Measurements from ENCODE around the gene MRPS15. TPM values are rescaled to one million over a fixed set of nuclear protein-coding genes. Genes with fewer than 3 reads are reported as not detected.
A peak's percentile ranks its signal among the peaks of the same experiment; 100 is the strongest.

The MRPS15 gene
- 113 TPM for total RNA-seq (2021; ENCODE audit: unreplicated experiment)
- 87.2 TPM for polyA plus RNA-seq (2012; ENCODE audit: insufficient read length)
- percentile 82 among the genes with signal in this experiment for Bru-seq, nascent RNA
- percentile 87 among the genes with signal in this experiment for BruChase-seq, experiment 1, labeled RNA remaining after a 2-hour chase
- percentile 87 among the genes with signal in this experiment for BruChase-seq, experiment 2, labeled RNA remaining after a 6-hour chase
- long read RNA-seq, transcript MRPS15-201 (8 exons, 1,006 nt) = major isoform, 50 of 62 reads
- long read RNA-seq, partial matches to known transcripts = 2 of 62 reads
- long read RNA-seq, other reads (novel, unspliced or antisense) = 5 of 62 reads

DNA sequence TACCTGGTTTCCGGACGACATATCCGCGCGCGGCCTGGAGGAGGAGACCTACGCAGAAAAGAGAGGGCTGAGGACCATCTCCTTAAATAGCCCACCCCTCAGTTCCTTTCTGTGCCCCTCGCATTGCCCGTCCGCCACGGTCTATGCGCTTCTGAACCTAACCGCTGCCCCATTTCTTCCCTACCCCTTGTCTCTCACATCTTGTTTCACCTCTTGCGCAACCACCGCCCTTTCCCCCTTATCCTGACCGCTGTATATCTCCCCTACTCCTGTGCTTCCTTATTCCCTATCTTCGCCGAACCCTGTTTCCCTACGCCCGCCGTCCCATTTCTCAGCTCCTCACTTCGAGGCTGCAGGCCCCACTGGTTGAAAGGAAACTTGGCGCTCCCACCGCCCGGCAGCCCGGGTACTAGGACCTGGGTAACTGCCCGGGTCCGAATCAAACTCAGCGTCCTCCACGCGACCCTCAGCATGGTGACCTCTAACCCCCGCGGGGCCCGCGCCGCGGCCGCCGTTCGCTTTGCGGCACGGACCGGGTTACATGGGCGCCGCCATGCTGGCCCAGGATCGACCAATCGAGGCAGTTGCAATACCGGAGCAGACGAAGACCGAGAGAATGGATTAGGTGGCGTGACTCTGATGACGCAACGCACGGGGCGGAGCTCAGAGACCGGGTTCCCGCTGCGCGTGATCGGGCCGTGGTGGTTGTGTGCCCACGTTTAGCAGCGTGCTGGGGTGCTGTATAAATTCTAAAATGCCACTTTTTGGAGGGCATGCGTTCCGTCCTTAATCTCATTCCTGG, at the start of gene MRPS15:
Gene MRPS15 (minus strand): TSS at position 582 of the 802 bp plus-strand sequence. CDS start 109 bp downstream, at position 473.
- no TSS peak for BruUV-seq (replicated peaks)
- peak; percentile 88 for DNase-seq (ENCODE audit: low read depth, low spot score)

DNA sequence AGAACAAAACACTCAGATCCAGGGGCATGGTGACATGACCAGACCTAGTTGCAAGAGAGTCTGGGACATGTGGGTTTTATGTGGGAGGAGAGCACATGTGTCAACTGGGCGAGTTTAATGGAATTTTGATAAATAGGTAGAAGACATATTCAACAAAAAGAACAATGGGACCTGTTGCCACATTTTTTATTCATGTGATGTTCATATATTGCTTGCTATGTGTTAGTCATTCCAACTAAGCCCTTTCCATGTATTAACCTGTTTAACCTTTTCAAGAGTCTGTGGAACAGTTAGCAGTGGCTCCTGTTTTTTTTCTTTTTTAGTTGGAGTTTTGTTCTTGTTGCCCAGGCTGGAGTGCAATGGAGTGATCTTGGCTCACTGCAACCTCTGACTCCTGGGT, 48.7 kb upstream of the MRPS15 start:
- Histone ChIP-seq H3K27me3 (ENCODE audit: control insufficient read depth, insufficient read depth, low read length) (no peaks in the 10 kb centered on the region), H3K9me3 (ENCODE audit: control insufficient read depth, insufficient read depth, low read depth, low read length) (no peaks in the 10 kb centered on the region), H3K4me1 (ENCODE audit: control insufficient read depth, insufficient read depth, low read length) (no peaks in the 10 kb centered on the region), H3K27ac (ENCODE audit: low read length) (no peak overlapping the region), H3K4me3 (ENCODE audit: low read depth in 2 of 2, low read length in 2 of 2) (no peak overlapping the region), H3K36me3 (ENCODE audit: control insufficient read depth, insufficient read depth, low read length) (no peaks in the 10 kb centered on the region)
- CTCF ChIA-PET = no interaction called here
- no peak for ATAC-seq
- TF ChIP-seq, protein P1, sequence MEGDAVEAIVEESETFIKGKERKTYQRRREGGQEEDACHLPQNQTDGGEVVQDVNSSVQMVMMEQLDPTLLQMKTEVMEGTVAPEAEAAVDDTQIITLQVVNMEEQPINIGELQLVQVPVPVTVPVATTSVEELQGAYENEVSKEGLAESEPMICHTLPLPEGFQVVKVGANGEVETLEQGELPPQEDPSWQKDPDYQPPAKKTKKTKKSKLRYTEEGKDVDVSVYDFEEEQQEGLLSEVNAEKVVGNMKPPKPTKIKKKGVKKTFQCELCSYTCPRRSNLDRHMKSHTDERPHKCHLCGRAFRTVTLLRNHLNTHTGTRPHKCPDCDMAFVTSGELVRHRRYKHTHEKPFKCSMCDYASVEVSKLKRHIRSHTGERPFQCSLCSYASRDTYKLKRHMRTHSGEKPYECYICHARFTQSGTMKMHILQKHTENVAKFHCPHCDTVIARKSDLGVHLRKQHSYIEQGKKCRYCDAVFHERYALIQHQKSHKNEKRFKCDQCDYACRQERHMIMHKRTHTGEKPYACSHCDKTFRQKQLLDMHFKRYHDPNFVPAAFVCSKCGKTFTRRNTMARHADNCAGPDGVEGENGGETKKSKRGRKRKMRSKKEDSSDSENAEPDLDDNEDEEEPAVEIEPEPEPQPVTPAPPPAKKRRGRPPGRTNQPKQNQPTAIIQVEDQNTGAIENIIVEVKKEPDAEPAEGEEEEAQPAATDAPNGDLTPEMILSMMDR (IDR thresholded peaks at IDR 0.05) = no peak
- TF ChIP-seq REST (IDR thresholded peaks at IDR 0.05; ENCODE audit: insufficient read depth in 1 of 2, low read depth in 2 of 2, low read length in 1 of 2) (no peak), TCF7L2 (IDR thresholded peaks at IDR 0.05; ENCODE audit: low read depth, low read length) (no peak), POLR2AphosphoS5 (IDR thresholded peaks at IDR 0.05; ENCODE audit: low read depth, low read length) (no peak)
- intact Hi-C loops (cut with micrococcal nuclease; ENCODE audit: unreplicated experiment) (no loop called here), in situ Hi-C loops (cut with HindIII; ENCODE audit: low pct_unique_long_range_greater_than_20kb, low sequenced_read_pairs) (no loop called here)
- no TSS peak for BruUV-seq (replicated peaks)
- no peak for DNase-seq (ENCODE audit: low read depth, low spot score)
- POLR2A ChIA-PET = no interaction called here

More for the DNA sequence above, at the start of gene MRPS15:
- Histone ChIP-seq H3K9me3 (ENCODE audit: control insufficient read depth, insufficient read depth, low read depth, low read length) (no peaks in the 10 kb centered on the region), H3K36me3 (ENCODE audit: control insufficient read depth, insufficient read depth, low read length) (peaks cover 8% of the 10 kb centered on the region), H3K4me3 (ENCODE audit: low read depth in 2 of 2, low read length in 2 of 2) (peak within 1 kb of the TSS; percentile 93 to 99), H3K27me3 (ENCODE audit: control insufficient read depth, insufficient read depth, low read length) (no peaks in the 10 kb centered on the region), H3K27ac (ENCODE audit: low read length) (peak within 1 kb of the TSS; percentile 91), H3K4me1 (ENCODE audit: control insufficient read depth, insufficient read depth, low read length) (peaks cover 8% of the 10 kb centered on the region)
- ATAC-seq = peak; percentile 96
- in situ Hi-C loops (cut with HindIII; ENCODE audit: low pct_unique_long_range_greater_than_20kb, low sequenced_read_pairs) (no loop called here), intact Hi-C loops (cut with micrococcal nuclease; ENCODE audit: unreplicated experiment) (no loop called here)
- TF ChIP-seq SIN3A (IDR thresholded peaks at IDR 0.05; ENCODE audit: borderline replicate concordance, insufficient read depth, low read depth, low read length) (no peak), TCF7L2 (IDR thresholded peaks at IDR 0.05; ENCODE audit: low read depth, low read length) (peak; percentile 63), POLR2AphosphoS5 (IDR thresholded peaks at IDR 0.05; ENCODE audit: low read depth, low read length) (peak; percentile 96), REST (IDR thresholded peaks at IDR 0.05; ENCODE audit: insufficient read depth in 1 of 2, low read depth in 2 of 2, low read length in 1 of 2) (no peak)
- TF ChIP-seq, protein P1 (IDR thresholded peaks at IDR 0.05) = no peak
- ChIA-PET CTCF (interaction anchor here (0.6 kb wide), 1 partner anchor 276 kb away, joined by 3 read pairs; no protein-coding TSS in a partner anchor), POLR2A (interaction anchor here (0.6 kb wide), 1 partner anchor 74 kb away, joined by 15 read pairs; no protein-coding TSS in a partner anchor)
